NCI-H345 treated with DMSO at 0.1 percent for 48 hours (cell line): Measurements from ENCODE around the gene ODAD2.

Experiments used
- DNase-seq: peaks from one replicate; lab custom pipeline; 2025; ENCODE audit not compliant: unreplicated experiment; lab: John Stamatoyannopoulos, UW

ODAD2 gene

GRCh38 chr10:27857616-27858015 lies 141.3 kb downstream of the ODAD2 start:
- peak; percentile 24 for DNase-seq

- no peak for DNase-seq
Measured at GRCh38 chr10:27844223-27844622, 154.7 kb downstream of the ODAD2 start.

GRCh38 chr10:27838901-27839300 lies 160.0 kb downstream of the ODAD2 start:
- no peak for DNase-seq

GRCh38 chr10:27838361-27838760 lies 160.5 kb downstream of the ODAD2 start:
- DNase-seq, result no peak

GRCh38 chr10:27834476-27834875 lies 164.4 kb downstream of the ODAD2 start:
- DNase-seq, result no peak

- no peak for DNase-seq
Measured at GRCh38 chr10:27833792-27834191, 165.1 kb downstream of the ODAD2 start.

GRCh38 chr10:27832826-27833225 lies 166.1 kb downstream of the ODAD2 start:
- DNase-seq, result no peak

GRCh38 chr10:27826369-27826768 lies 172.5 kb downstream of the ODAD2 start:
- no peak for DNase-seq

GRCh38 chr10:27822301-27822700 lies 176.6 kb downstream of the ODAD2 start:
- DNase-seq, result no peak

GRCh38 chr10:27820637-27821036 lies 178.2 kb downstream of the ODAD2 start:
- no peak for DNase-seq

GRCh38 chr10:27819781-27820531 lies 178.9 kb downstream of the ODAD2 start:
- DNase-seq, result no peak

- no peak for DNase-seq
Measured at GRCh38 chr10:27816320-27816719, 182.6 kb downstream of the ODAD2 start.

- DNase-seq, result no peak
Measured at GRCh38 chr10:27815846-27816245, 183.0 kb downstream of the ODAD2 start.

GRCh38 chr10:27815261-27815660 lies 183.6 kb downstream of the ODAD2 start:
- no peak for DNase-seq

- no peak for DNase-seq
Measured at GRCh38 chr10:27805180-27805579, 193.7 kb downstream of the ODAD2 start.

- DNase-seq, result no peak
Measured at GRCh38 chr10:27804136-27804535, 194.7 kb downstream of the ODAD2 start.

GRCh38 chr10:27801171-27801785 lies 197.6 kb downstream of the ODAD2 start:
- DNase-seq, result no peak

- DNase-seq, result no peak
Measured at GRCh38 chr10:27799046-27799445, 199.8 kb downstream of the ODAD2 start.

- DNase-seq, result no peak
Measured at GRCh38 chr10:27794157-27794556, 204.7 kb downstream of the ODAD2 start.

- no peak for DNase-seq
Measured at GRCh38 chr10:27792216-27792615, 206.7 kb downstream of the ODAD2 start.

- no peak for DNase-seq
Measured at GRCh38 chr10:27784272-27784671, 214.6 kb downstream of the ODAD2 start.

GRCh38 chr10:27783660-27784059 lies 215.2 kb downstream of the ODAD2 start:
- no peak for DNase-seq
